Esophagus squamous epithelium (tissue), 4 donors: Measurements from ENCODE around the gene SYTL3.

Experiments used
- CTCF ChIP-seq, 6 experiments: fragments of 450-650 bp in 4 of 6; fragments of 200-600 bp in 2 of 6; sonication (generic) in 2 of 6; IDR thresholded peaks; one replicate each; pipeline ENCODE4 v1.5.1; 2016 to 2019; ENCODE audit warnings: antibody characterized with exemption in 6 of 6, mild to moderate bottlenecking in 4 of 6, moderate library complexity in 4 of 6
- POLR2A ChIP-seq, 4 donors: fragments of 450-650 bp; IDR thresholded peaks; one replicate each; pipeline ENCODE4 v1.6.1; 2017; ENCODE audit warnings: antibody characterized with exemption in 4 of 4, mild to moderate bottlenecking in 4 of 4, moderate library complexity in 3 of 4

- TF ChIP-seq CTCF (IDR thresholded peaks at IDR 0.05) (peak in 5 of 6 experiments; percentile 23 to 65 (median 33)), POLR2A (IDR thresholded peaks at IDR 0.05) (no peak)
These were observed 58.0 kb downstream of the SYTL3 start for GRCh38 chr6:158707821-158708195.
